GM12864 (cell line): ENCODE measurements around the gene COL18A1.
A peak's percentile ranks its signal among the peaks of the same experiment; 100 is the strongest.
"Not testable (repeated sequence)": the region's sequence is repeated elsewhere in the genome, so short reads cannot be mapped to it uniquely, and the experiment has no call there.

Source experiments
- DNase-seq: peaks from one replicate; pipeline ENCODE4 v3.0.0-alpha.2; 2011; ENCODE audit warnings: low read depth
- H3K4me3 ChIP-seq: 2 replicates; pipeline ENCODE4 v1.5.1; 2011; ENCODE audit warnings: mild to moderate bottlenecking, low read depth, low read length, control low read depth
- CTCF ChIP-seq: IDR thresholded peaks from 2 replicates; pipeline ENCODE4 v1.5.1; 2011; ENCODE audit warnings: low read depth, mild to moderate bottlenecking, moderate library complexity, low read length, control low read depth, inconsistent platforms; ENCODE audit errors: missing control alignments

Gene COL18A1

GRCh38 chr21:45438391-45439145, 33.6 kb downstream of the COL18A1 start:
- no peak overlapping the region for H3K4me3 ChIP-seq
- no peak for DNase-seq
- no peak for TF ChIP-seq CTCF

GRCh38 chr21:45439161-45439872, 34.4 kb downstream of the COL18A1 start:
- TF ChIP-seq CTCF = peak; percentile 91
- peak overlapping the region; percentile 10; the same call in 1 of the 2 replicates for H3K4me3 ChIP-seq
- peak; percentile 47 for DNase-seq

- no peak for TF ChIP-seq CTCF
- DNase-seq = no peak
- H3K4me3 ChIP-seq = no peak overlapping the region
Measured at GRCh38 chr21:45439901-45440461, 35.0 kb downstream of the COL18A1 start.

GRCh38 chr21:45440736-45441350, 35.9 kb downstream of the COL18A1 start:
- no peak for DNase-seq
- no peak overlapping the region for H3K4me3 ChIP-seq
- no peak for TF ChIP-seq CTCF

GRCh38 chr21:45441431-45442255, 36.7 kb downstream of the COL18A1 start:
- no peak for TF ChIP-seq CTCF
- no peak for DNase-seq
- no peak overlapping the region for H3K4me3 ChIP-seq

- no peak for DNase-seq
- no peak for TF ChIP-seq CTCF
- H3K4me3 ChIP-seq = no peak overlapping the region
Measured at GRCh38 chr21:45442276-45442675, 37.3 kb downstream of the COL18A1 start.

- DNase-seq, H3K4me3 ChIP-seq: not testable (repeated sequence)
Measured at GRCh38 chr21:45442686-45443594, 38.0 kb downstream of the COL18A1 start.
